HCT116 (cell line): Measurements from ENCODE around the gene LARP4. TPM values are rescaled to one million over a fixed set of nuclear protein-coding genes. Genes with fewer than 3 reads are reported as not detected.

ENCODE experiments used
- ATAC-seq: fragments of 200-7000 bp; cut with Tn5 transposase; 2 replicates; pipeline ENCODE4 v1.9.1; 2020; ENCODE audit warnings: mild to moderate bottlenecking, moderate library complexity
- BruUV-seq: library from RNA; stranded (reverse); fragments of 400-500 nt; replicated peaks from 2 replicates; lab custom pipeline; 2021; lab: Mats Ljungman, UMichigan
- CTCF ChIA-PET: fragments of 300-600 bp; sonication (Branson Sonifier 250); formaldehyde crosslinking; loops from one replicate; lab custom pipeline; 2021; ENCODE audit warnings: antibody characterized with exemption; lab: Charles Lee
- POLR2A ChIA-PET: fragments of 300-600, 350-600 bp; sonication (Branson Sonifier 250); formaldehyde crosslinking; loops from one replicate; lab custom pipeline; 2021; ENCODE audit warnings: antibody characterized with exemption; lab: Charles Lee
- RAD21 ChIA-PET, 2 experiments: fragments of 300-600 bp; sonication (Branson Sonifier 250); formaldehyde crosslinking; loops; one replicate each; lab custom pipeline; 2023; ENCODE audit warnings: low total read pairs in 2 of 2; ENCODE audit not compliant: uncharacterized antibody in 2 of 2, unreplicated experiment in 2 of 2, low non-redundant PET in 1 of 2; lab: Charles Lee
- DNase-seq: peaks from one replicate; pipeline ENCODE4 v3.0.0-alpha.2; 2010; ENCODE audit warnings: low read depth, low spot score
- H2AFZ ChIP-seq: fragments of 200-600 bp; shearing (Covaris generic), sonication (generic); 2 replicates; pipeline ENCODE4 v1.6.1; 2017; ENCODE audit warnings: low read depth, mixed run types, mixed read lengths, antibody characterized with exemption, low read length; ENCODE audit not compliant: poor library complexity, severe bottlenecking
- H3K27ac ChIP-seq: 2 replicates; pipeline ENCODE4 v1.5.1; 2012; ENCODE audit warnings: low read depth, low read length
- H3K27me3 ChIP-seq: fragments of 200-600 bp; sonication (generic); 2 replicates; pipeline ENCODE4 v1.6.1; 2016; ENCODE audit warnings: mixed run types, low read length, mixed read lengths; ENCODE audit not compliant: insufficient read depth
- H3K36me3 ChIP-seq, 2 experiments: fragments of 200-500 bp in 1 of 2; fragments of 200-600 bp in 1 of 2; sonication (Bioruptor generic) in 1 of 2; sonication (generic) in 1 of 2; 2 replicates each; pipeline versions ENCODE4 v1.5.1 to v1.6.1; 2014 to 2016; ENCODE audit warnings: low read length in 2 of 2, inconsistent platforms in 1 of 2, mixed read lengths in 1 of 2, mixed run types in 1 of 2; ENCODE audit not compliant: insufficient read depth in 2 of 2, control insufficient read depth in 1 of 2
- H3K4me1 ChIP-seq, 2 experiments: fragments of 200-600 bp in 1 of 2; sonication (generic) in 1 of 2; 2 replicates each; pipeline versions ENCODE4 v1.5.1 to v1.6.1; 2012 to 2017; ENCODE audit warnings: low read length in 2 of 2, inconsistent platforms in 1 of 2, mild to moderate bottlenecking in 1 of 2, mixed read lengths in 1 of 2, mixed run types in 1 of 2, moderate library complexity in 1 of 2; ENCODE audit not compliant: insufficient read depth in 2 of 2, control insufficient read depth in 1 of 2
- H3K4me2 ChIP-seq: fragments of 200-600 bp; sonication (generic); 2 replicates; pipeline ENCODE4 v1.6.1; 2017; ENCODE audit warnings: mixed run types, low read length, mixed read lengths
- H3K4me3 ChIP-seq, 2 experiments: fragments of 200-600 bp in 1 of 2; sonication (generic) in 1 of 2; replicated peaks in 1 of 2; 2 replicates each; pipeline ENCODE4 v1.5.1; 2011 to 2016; ENCODE audit warnings: low read length in 2 of 2, control low read depth in 1 of 2, low read depth in 1 of 2, mild to moderate bottlenecking in 1 of 2, mixed read lengths in 1 of 2, mixed run types in 1 of 2
- H3K79me2 ChIP-seq: fragments of 200-600 bp; sonication (generic); 2 replicates; pipeline ENCODE4 v1.6.1; 2017; ENCODE audit warnings: mild to moderate bottlenecking, mixed run types, low read length, moderate library complexity, mixed read lengths; ENCODE audit not compliant: insufficient read depth
- H3K9ac ChIP-seq: fragments of 200-600 bp; sonication (generic); 2 replicates; pipeline ENCODE4 v1.6.1; 2016; ENCODE audit warnings: low read length, mixed read lengths
- H3K9me2 ChIP-seq: fragments of 200-600 bp; sonication (generic), shearing (Covaris generic); 2 replicates; pipeline ENCODE4 v1.6.1; 2017; ENCODE audit warnings: mixed run types, mild to moderate bottlenecking, moderate library complexity; ENCODE audit not compliant: insufficient read depth
- H3K9me3 ChIP-seq, 2 experiments: fragments of 200-500 bp in 1 of 2; fragments of 200-600 bp in 1 of 2; sonication (Bioruptor generic) in 1 of 2; sonication (generic) in 1 of 2; 2 replicates each; pipeline ENCODE4 v1.6.1; 2014 to 2017; ENCODE audit warnings: low read length in 2 of 2, mixed read lengths in 2 of 2, inconsistent platforms in 1 of 2, low read depth in 1 of 2, mild to moderate bottlenecking in 1 of 2, mixed run types in 1 of 2, moderate library complexity in 1 of 2; ENCODE audit not compliant: control insufficient read depth in 1 of 2, insufficient read depth in 1 of 2
- H4K20me1 ChIP-seq: fragments of 200-600 bp; sonication (generic), shearing (Covaris generic); 2 replicates; pipeline ENCODE4 v1.6.1; 2017; ENCODE audit warnings: mixed run types, mild to moderate bottlenecking, moderate library complexity; ENCODE audit not compliant: insufficient read depth
- ATF3 ChIP-seq: IDR thresholded peaks from 2 replicates; pipeline ENCODE4 v1.6.1; 2012
- CTCF ChIP-seq, 3 experiments: fragments of 200-600 bp in 1 of 3; sonication (generic) in 1 of 3; IDR thresholded peaks in 2 of 3; conservative IDR thresholded peaks in 1 of 3; 2 replicates each; pipeline ENCODE4 v1.5.1; 2012 to 2017; ENCODE audit warnings: low read depth in 2 of 3, low read length in 2 of 3, antibody characterized with exemption in 1 of 3, borderline replicate concordance in 1 of 3, control low read depth in 1 of 3, mild to moderate bottlenecking in 1 of 3, mixed read lengths in 1 of 3, mixed run types in 1 of 3, moderate library complexity in 1 of 3; ENCODE audit not compliant: insufficient read depth in 1 of 3
- SRF ChIP-seq: IDR thresholded peaks from 2 replicates; pipeline ENCODE4 v1.6.1; 2012; ENCODE audit warnings: low read depth
- TCF7L2 ChIP-seq: IDR thresholded peaks from 2 replicates; pipeline ENCODE4 v1.7.0; 2011; ENCODE audit warnings: borderline replicate concordance, inconsistent platforms; ENCODE audit not compliant: insufficient read depth, insufficient read length; ENCODE audit errors: extremely low read depth
- ZNF274 ChIP-seq: fragments of 200-500 bp; sonication (Bioruptor generic); IDR thresholded peaks from 2 replicates; pipeline ENCODE4 v1.6.1; 2014; ENCODE audit warnings: mild to moderate bottlenecking, low read depth, low read length, inconsistent platforms
- intact Hi-C: fragments of 100-400 bp; cut with micrococcal nuclease; formaldehyde crosslinking; loops from 2 replicates; pipeline ENCODE4 v1.10.0; 2022
- total RNA-seq: library from RNA; stranded (reverse); gene quantifications from one replicate; pipeline ENCODE4 v1.2.1, GENCODE V29; 2021; ENCODE audit not compliant: unreplicated experiment

LARP4 gene
- total RNA-seq, 1 experiment from 2014 or later = 76.3 TPM

GRCh38 chr12:50400104-50400637 lies 514 bp upstream of the LARP4 start:
- TF ChIP-seq SRF = 0 out of 2 replicates have a peak, but pooled peaks have one; percentile 19
- TF ChIP-seq CTCF (IDR thresholded peaks at IDR 0.05 in 2 of 3, conservative IDR thresholded peaks at IDR 0.05 in 1 of 3; ENCODE audit: borderline replicate concordance in 1 of 3, insufficient read depth in 1 of 3, low read depth in 2 of 3, low read length in 2 of 3) = no peak
- H3K4me3 ChIP-seq = peak overlapping the region; percentile 97 to 98
- H3K4me1 ChIP-seq = peaks cover 15 to 59% of the 10 kb centered on the region in 2 experiments
- H3K4me2 ChIP-seq = peak overlapping the region; percentile 82
- peak overlapping the region; percentile 98 for H3K9ac ChIP-seq
- intact Hi-C loops = loop anchor here (10.0 kb wide), 1 partner anchor 315 kb away; the partner anchor contains the start of gene SMARCD1
- peaks cover 5% of the 10 kb centered on the region; the same call in 1 of the 2 replicates for H4K20me1 ChIP-seq
- DNase-seq (no peak), ATAC-seq (no peak)
- ChIA-PET RAD21 (no interaction called here), POLR2A (no interaction called here), CTCF (no interaction called here)
- H3K9me2 ChIP-seq = no peaks in the 10 kb centered on the region
- peak overlapping the region; percentile 91 for H3K27ac ChIP-seq
- no peaks in the 10 kb centered on the region for H3K9me3 ChIP-seq
- H2AFZ ChIP-seq = peak overlapping the region; percentile 87
- H3K36me3 ChIP-seq = peaks cover 0 to 5% of the 10 kb centered on the region in 2 experiments; a peak in 1 of 4 replicates
- H3K79me2 ChIP-seq = peaks cover 45% of the 10 kb centered on the region
- TSS peak; percentile 100 for BruUV-seq
- no peaks in the 10 kb centered on the region for H3K27me3 ChIP-seq

GRCh38 chr12:50401500-50402081 lies 906 bp downstream of the LARP4 start:
- TF ChIP-seq ATF3 (no peak), TCF7L2 (peak; percentile 3), ZNF274 (no peak)
- Histone ChIP-seq H4K20me1 (peaks cover 8% of the 10 kb centered on the region; the same call in 1 of the 2 replicates), H3K9me2 (no peaks in the 10 kb centered on the region), H2AFZ (no peak overlapping the region), H3K27ac (peak overlapping the region; percentile 91), H3K4me3 (peak overlapping the region; percentile 97 to 98), H3K27me3 (no peaks in the 10 kb centered on the region), H3K4me2 (peak overlapping the region; percentile 82), H3K79me2 (peaks cover 59% of the 10 kb centered on the region), H3K36me3 (peaks cover 0 to 5% of the 10 kb centered on the region in 2 experiments; a peak in 1 of 4 replicates), H3K4me1 (peaks cover 14 to 46% of the 10 kb centered on the region in 2 experiments), H3K9ac (peak overlapping the region; percentile 98), H3K9me3 (no peaks in the 10 kb centered on the region)
- BruUV-seq = TSS peak; percentile 54
- ChIA-PET POLR2A (no interaction called here), CTCF (interaction anchor here (1.7 kb wide), 1 partner anchor 290 kb away, joined by 4 read pairs; no protein-coding TSS in a partner anchor), RAD21 (no interaction called here)
- DNase-seq (no peak), ATAC-seq (no peak)
- intact Hi-C loops = loop anchor here (10.0 kb wide), 1 partner anchor 317 kb away; the partner anchor contains the start of gene SMARCD1
